ENCODE data around the gene MALRD1. TPM values are rescaled to one million over a fixed set of nuclear protein-coding genes. Genes with fewer than 3 reads are reported as not detected.

MALRD1 gene
- total and polyA plus RNA-seq, 10 donors: 0.06 to 1.6 (median 0.43) TPM

DNA sequence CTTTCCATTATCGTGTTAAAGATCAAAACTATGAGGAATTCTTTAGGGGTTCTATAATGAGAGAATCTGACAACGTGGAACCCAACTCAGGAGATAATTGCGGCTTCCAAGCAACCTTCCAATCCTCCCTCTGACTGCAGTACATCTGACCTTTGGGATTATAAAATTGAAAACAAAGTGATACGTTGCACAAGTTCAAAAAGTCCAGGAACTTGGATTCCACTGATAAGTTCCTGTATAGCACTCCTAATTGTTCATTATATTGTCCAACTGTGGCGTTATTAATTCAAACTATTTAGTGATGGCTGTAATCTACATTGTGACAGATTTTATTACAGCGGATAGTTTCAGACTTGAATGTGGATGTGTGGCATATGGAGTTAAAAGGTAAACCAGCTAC lies 15.4 kb downstream of the MALRD1 start:
- peaks cover 0 to 32% (median 6%) of the 10 kb centered on the region in 8 donors for H3K9me3 ChIP-seq
- no peak for DNase-seq
- H3K27ac ChIP-seq: no peak overlapping the region
- H3K4me1 ChIP-seq: no peaks in the 10 kb centered on the region
- H3K36me3 ChIP-seq: no peaks in the 10 kb centered on the region
- H3K27me3 ChIP-seq (replicated peaks in 1 of 7): no peaks in the 10 kb centered on the region
- intact Hi-C loops (cut with DNase I; ENCODE audit: low total_unique reads): no loop called here
- H3K4me3 ChIP-seq: no peak overlapping the region
- TF ChIP-seq POLR2AphosphoS5 (IDR thresholded peaks at IDR 0.05): no peak
- TF ChIP-seq, protein P1, sequence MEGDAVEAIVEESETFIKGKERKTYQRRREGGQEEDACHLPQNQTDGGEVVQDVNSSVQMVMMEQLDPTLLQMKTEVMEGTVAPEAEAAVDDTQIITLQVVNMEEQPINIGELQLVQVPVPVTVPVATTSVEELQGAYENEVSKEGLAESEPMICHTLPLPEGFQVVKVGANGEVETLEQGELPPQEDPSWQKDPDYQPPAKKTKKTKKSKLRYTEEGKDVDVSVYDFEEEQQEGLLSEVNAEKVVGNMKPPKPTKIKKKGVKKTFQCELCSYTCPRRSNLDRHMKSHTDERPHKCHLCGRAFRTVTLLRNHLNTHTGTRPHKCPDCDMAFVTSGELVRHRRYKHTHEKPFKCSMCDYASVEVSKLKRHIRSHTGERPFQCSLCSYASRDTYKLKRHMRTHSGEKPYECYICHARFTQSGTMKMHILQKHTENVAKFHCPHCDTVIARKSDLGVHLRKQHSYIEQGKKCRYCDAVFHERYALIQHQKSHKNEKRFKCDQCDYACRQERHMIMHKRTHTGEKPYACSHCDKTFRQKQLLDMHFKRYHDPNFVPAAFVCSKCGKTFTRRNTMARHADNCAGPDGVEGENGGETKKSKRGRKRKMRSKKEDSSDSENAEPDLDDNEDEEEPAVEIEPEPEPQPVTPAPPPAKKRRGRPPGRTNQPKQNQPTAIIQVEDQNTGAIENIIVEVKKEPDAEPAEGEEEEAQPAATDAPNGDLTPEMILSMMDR (IDR thresholded peaks at IDR 0.05 in 8 of 11, conservative IDR thresholded peaks at IDR 0.05 in 3 of 11): no peak
- TF ChIP-seq POLR2A (IDR thresholded peaks at IDR 0.05): no peak
- WGBS, 5 donors: 77 to 88% (median 84%) methylated on average over 6 of the region's 6 CpGs

GRCh38 chr10:19071946-19072345 lies 23.3 kb downstream of the MALRD1 start:
- DNase-seq: no peak
- Histone ChIP-seq H3K4me1 (no peaks in the 10 kb centered on the region), H3K27ac (no peak overlapping the region), H3K27me3 (replicated peaks in 1 of 7) (no peaks in the 10 kb centered on the region), H3K4me3 (no peak overlapping the region), H3K36me3 (no peaks in the 10 kb centered on the region), H3K9me3 (peaks cover 0 to 5% (median 0%) of the 10 kb centered on the region in 8 donors)
- intact Hi-C loops (cut with DNase I; ENCODE audit: low total_unique reads): no loop called here
- WGBS, 5 donors: 86 to 92% (median 88%) methylated on average over 7 of the region's 7 CpGs
- no peak for TF ChIP-seq POLR2AphosphoS5 (IDR thresholded peaks at IDR 0.05)
- no peak for TF ChIP-seq POLR2A (IDR thresholded peaks at IDR 0.05)
- TF ChIP-seq, protein P1 (IDR thresholded peaks at IDR 0.05 in 8 of 11, conservative IDR thresholded peaks at IDR 0.05 in 3 of 11): no peak

DNA sequence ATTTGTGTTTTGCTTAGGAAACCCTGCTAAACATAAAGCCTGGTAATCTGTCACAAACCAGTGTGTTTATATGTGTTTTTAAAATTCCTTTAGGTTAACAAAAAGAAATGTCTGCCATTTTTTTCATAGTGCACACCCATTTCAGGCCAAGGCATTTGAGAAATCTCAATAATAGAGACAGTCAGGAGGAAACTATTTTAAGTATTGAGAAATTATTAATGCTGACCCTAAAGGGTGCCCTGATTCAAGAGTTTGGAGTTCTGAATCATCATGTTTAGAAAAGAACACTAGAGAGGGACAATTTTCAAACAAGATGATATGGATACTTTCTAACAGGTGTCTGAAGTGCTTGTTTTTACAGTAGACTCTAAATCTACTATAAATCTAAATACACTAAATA lies 28.7 kb downstream of the MALRD1 start:
- intact Hi-C loops (cut with DNase I; ENCODE audit: low total_unique reads): no loop called here
- Histone ChIP-seq H3K4me3 (no peak overlapping the region), H3K9me3 (peaks cover 0 to 25% (median 10%) of the 10 kb centered on the region in 8 donors), H3K27ac (no peak overlapping the region), H3K27me3 (replicated peaks in 1 of 7) (no peaks in the 10 kb centered on the region), H3K36me3 (no peaks in the 10 kb centered on the region), H3K4me1 (no peaks in the 10 kb centered on the region)
- no peak for DNase-seq
- TF ChIP-seq POLR2AphosphoS5 (IDR thresholded peaks at IDR 0.05): no peak
- no peak for TF ChIP-seq POLR2A (IDR thresholded peaks at IDR 0.05)
- TF ChIP-seq, protein P1 (IDR thresholded peaks at IDR 0.05 in 8 of 11, conservative IDR thresholded peaks at IDR 0.05 in 3 of 11): no peak

- Histone ChIP-seq H3K4me1 (no peaks in the 10 kb centered on the region), H3K27ac (no peak overlapping the region), H3K4me3 (no peak overlapping the region), H3K9me3 (peaks cover 0 to 16% (median 0%) of the 10 kb centered on the region in 8 donors), H3K36me3 (no peaks in the 10 kb centered on the region), H3K27me3 (replicated peaks in 1 of 7) (no peaks in the 10 kb centered on the region)
- WGBS, 5 donors: 60 to 75% (median 70%) methylated on average over 5 of the region's 5 CpGs
- no peak for DNase-seq
- intact Hi-C loops (cut with DNase I; ENCODE audit: low total_unique reads): no loop called here
- TF ChIP-seq POLR2AphosphoS5 (IDR thresholded peaks at IDR 0.05) (no peak), POLR2A (IDR thresholded peaks at IDR 0.05) (no peak)
- TF ChIP-seq, protein P1 (IDR thresholded peaks at IDR 0.05 in 8 of 11, conservative IDR thresholded peaks at IDR 0.05 in 3 of 11): no peak
Measured at GRCh38 chr10:19096501-19097073, 48.0 kb downstream of the MALRD1 start.
